ENCODE measurements around the gene ERI3.

Gene ERI3

GRCh38 chr1:44315521-44315920 is 39.5 kb downstream of the ERI3 start:
- DNase-seq: no peak

- no peak for DNase-seq
These were observed 40.6 kb downstream of the ERI3 start for GRCh38 chr1:44314452-44314851.

DNA sequence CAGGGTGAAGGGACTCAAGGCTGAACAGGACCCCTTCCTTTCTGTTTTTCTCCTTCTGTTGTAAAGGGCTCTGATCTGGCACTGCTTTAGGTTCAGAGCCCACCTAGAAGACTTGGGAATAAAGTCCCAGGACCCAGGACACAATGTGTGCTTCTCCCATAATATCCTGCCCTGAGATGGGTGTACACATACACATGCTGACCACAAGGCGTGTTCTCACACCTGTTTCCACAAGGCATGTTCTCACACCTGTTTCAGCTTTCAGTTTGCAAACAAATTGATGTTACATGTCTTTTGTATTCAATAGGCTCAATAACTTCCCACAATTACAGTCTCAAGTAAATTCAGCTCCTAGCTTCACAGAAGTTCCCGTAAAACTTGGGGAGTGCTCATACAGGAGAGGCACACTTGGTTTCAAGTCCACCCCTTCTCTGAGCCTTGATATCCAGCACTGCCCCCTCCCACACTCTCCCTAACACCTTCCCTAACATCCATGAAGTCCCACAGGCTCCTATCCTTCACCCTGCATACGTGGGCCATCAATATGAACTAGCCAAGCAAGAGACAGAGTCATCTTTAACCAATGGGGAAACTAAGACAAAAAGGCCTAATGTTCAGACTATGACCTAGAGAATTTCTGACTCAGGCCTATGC is 41.7 kb downstream of the ERI3 start:
- no peak for DNase-seq

DNA sequence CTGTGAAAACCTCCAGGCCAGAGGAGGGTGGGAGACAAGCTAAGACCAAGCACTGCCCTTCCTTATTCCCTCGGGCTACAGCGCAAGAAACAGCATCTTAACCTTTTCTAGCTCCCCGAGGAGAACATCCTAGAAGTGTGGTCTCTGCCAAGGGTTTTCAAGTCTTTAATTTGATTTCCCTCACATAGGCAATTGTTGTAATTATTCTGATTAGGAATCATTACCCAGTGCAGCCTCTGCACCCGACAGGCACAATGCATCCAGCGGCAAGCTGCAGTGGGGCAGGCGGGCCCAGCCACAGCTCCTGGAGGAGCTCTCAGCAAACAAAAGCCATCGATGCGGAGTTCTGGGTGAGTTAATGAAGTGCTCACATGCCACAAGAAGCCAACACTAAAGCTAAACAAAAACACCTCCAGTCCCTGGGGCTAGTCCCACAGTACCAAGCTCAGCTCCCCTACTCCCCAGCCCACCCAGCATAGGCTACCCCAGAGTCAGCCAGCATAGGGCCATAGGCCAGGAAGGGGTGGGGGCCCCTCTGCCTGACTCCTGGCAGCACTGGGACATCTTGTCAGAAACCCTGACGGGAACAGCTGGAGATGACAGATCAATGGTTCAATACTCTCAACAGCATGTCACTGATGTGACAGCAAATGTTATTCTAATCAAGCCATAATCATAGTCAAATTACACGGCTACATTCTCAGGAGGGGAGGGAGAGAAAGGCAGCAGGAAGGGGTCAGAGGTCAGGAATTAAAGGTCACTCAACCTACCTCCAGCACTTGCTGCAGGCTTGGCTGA is 42.5 kb downstream of the ERI3 start:
- DNase-seq: no peak

DNA sequence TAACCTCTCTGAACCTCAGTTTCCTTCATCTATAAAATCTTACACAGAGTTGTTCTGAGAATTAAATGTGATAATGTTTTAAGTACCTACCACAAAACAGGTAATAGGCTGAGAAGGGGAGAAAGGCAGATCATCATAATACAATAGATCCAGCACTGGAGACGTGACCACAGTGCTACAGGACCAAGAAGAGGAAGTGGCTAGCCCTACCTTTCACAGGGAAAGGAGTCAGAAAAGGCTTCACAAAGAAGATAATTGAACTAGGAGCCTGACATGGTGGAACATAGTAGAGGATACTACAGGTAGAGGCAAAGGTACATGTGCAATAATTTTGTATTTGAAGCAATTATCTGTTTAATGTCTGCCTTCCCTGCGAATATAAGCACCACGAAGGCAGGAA is 45.1 kb downstream of the ERI3 start:
- no peak for DNase-seq

DNA sequence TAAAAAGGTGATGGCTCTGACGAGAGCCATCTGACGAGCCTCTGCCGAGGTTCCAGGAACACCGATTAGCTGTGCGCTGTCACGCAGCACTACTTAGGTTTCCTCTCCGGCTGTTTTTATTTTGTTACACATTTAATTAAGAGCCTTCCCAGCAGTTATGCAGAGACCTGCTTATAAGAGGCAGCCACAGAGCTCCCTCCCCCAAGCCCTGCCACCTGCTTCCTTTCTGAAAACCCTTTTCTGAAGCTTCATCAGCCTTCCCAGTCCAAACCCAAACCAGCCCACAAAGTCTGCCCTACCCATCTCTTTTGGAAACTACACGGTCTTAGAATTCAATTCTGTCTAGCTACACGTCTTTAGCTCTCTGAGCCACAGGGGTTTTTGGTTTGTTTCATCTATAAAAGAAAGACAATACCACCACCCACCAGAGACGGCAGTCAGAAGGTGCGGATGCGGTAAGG is 49.1 kb downstream of the ERI3 start:
- DNase-seq: peak; percentile 20

DNA sequence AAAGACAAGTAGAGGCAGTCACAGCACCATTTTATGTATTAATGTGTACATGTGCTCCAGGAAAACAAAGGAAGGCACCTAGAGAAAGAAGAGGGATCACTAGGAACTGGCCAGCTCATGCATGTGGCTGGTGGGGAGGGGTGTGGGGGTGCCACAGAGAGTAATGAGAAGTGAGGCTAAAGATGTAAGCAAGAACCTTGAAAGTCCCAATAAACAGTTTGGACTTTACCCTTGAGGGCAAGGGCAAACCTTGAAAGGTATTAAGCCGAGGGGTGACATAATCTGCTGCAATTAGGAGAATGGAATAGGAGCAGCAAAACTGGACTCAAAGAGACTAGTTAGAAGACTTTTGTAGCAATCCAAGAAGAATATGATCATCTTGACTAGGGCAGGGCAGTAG is 51.5 kb downstream of the ERI3 start:
- no peak for DNase-seq

- DNase-seq: no peak
These were observed 52.5 kb downstream of the ERI3 start for GRCh38 chr1:44302541-44302940.

GRCh38 chr1:44301442-44301841 is 53.6 kb downstream of the ERI3 start:
- no peak for DNase-seq

GRCh38 chr1:44300852-44301251 is 54.2 kb downstream of the ERI3 start:
- no peak for DNase-seq

GRCh38 chr1:44297695-44298400 is 57.2 kb downstream of the ERI3 start:
- no peak for DNase-seq

DNA sequence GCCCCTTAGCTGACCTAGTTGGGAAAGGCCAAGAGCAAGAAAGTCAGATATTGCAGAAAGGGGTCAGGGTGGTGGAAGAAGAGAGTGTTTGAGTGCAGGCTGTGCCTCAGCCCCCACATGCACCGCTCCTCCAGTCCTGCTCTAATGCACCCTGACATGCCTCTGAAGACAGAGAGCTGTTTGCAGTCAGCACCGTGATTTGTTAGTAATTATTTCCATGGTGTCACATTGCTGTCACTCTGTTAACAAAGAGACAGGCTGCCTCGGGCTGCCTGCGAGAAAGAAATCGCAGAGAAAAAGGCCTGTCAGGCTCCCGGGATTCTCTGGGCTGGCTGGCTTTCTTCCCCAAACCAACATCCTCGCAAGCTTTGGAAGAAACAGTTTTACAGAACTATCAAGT is 58.3 kb downstream of the ERI3 start:
- DNase-seq: no peak

DNA sequence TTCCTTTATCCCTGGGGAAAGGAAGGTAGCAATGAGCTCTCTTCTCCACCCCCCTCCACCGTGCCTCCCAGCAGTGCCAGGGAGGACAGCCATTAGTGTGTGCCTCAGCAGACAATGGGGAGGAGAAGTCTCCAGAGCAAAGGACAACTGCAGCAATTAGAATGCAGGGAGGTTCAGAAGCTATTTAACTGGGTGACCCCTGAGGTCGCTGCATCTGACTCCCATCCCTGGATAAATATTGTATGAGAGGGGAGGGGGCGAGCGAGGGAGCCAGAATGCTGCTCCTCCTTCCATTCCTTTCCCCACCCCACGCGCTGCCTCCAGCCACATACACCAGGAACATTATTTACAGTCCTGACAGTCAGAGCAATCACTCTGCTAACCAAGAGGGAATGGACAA is 59.0 kb downstream of the ERI3 start:
- no peak for DNase-seq

DNA sequence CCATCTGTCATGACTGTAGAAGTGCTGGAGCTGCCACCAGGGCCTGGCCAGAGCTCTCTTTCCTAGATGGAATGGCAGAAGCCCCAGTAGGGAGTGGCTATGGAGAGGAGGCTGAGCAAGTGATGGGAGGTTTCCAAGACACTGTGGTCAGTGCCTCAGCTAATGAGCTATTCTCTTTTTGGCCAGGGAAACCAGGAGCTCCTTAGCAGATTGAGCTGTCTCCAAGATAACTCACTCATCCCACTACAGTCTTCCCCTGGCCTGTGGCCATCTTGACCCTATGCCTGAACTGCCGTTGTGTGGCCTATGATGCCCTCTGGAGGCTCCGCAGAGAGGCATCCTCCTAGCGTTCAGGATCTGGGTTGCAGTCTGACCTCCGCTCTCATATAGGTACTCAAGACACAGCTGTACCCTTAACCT is 60.5 kb downstream of the ERI3 start:
- DNase-seq: no peak

DNA sequence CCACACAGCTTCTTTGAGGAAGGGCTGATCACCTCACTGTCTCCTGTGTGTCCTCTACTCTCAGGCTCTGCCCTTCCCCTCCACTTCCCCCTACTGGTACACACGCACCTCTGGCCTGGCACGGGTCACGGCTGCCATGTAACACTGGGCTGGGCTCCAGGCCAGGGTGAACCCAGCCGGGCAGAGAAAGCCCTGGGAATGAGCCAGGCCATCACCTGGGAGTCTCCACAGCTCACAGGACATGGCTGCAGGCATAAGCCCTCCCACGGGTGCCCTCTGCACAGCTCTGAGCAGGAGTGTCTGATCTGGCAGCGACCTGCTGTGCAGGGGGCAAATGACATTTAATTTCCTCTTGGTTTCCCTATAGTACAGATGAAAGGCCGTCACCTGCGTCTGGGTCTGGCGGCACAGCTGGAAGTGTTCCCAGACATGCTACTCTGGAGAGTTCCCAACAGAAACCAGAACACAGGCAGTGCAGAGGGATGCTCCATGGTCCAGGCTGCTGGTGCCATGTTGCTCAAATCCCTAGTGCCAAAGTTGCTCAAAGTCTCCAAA is 61.2 kb downstream of the ERI3 start:
- DNase-seq: no peak

DNA sequence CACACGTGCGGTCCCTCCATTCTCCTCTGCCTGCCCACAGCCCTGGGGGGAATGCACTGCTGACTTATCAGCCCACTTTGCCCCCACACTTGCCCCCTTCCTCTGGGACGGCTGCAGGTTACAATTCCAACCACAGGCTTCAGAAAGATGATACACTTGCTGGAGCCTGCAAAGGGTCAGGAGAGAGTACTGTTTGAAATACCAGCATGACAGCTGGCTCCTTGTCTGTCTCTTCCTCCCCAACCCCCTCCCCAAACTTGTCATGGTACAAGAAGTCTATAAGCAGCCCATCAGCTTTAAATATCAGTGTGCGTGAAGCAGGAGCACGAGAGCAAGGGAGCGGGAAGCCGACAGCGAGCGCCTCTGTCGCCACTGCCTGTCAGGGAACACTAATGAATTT is 62.4 kb downstream of the ERI3 start:
- DNase-seq: no peak

GRCh38 chr1:44290250-44291094 is 64.6 kb downstream of the ERI3 start:
- no peak for DNase-seq

GRCh38 chr1:44289530-44289929 is 65.5 kb downstream of the ERI3 start:
- no peak for DNase-seq

DNA sequence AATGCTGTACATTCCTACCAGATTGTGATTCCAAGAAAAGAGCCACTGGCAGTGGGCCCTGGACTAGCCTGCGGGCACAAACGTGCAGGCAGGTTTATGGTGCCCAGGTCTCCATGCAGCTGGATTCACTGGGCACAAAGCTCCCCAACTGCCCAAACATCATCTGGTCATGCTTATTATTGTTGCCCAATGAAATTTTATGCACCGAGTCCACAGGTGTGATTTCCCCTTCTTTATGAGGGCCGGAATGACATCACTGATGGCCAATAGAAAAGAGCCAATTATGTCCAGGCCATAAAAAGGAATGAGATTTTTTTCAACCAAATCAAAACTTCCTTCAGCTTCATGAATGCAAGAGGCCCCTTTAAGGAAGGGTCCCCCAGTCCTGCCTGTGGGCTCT is 66.2 kb downstream of the ERI3 start:
- DNase-seq: no peak

- DNase-seq: no peak
These were observed 70.9 kb downstream of the ERI3 start for GRCh38 chr1:44284184-44284583.

GRCh38 chr1:44283524-44284173 is 71.4 kb downstream of the ERI3 start:
- no peak for DNase-seq
